CD14-positive monocyte (primary cell): ENCODE results near the gene OTULIN. TPM values are rescaled to one million over a fixed set of nuclear protein-coding genes. Genes with fewer than 3 reads are reported as not detected.

ENCODE experiments used
- DNase-seq, 3 donors: peaks; one replicate each; pipeline ENCODE4 v3.0.0-alpha.2; 2011 to 2022
- H2AFZ ChIP-seq: 2 replicates; pipeline ENCODE4 v1.6.0; 2012; ENCODE audit warnings: mild to moderate bottlenecking, low read depth, low read length, inconsistent platforms; ENCODE audit not compliant: insufficient read depth, poor library complexity, severe bottlenecking
- H3K27ac ChIP-seq, 2 donors: 1 replicate in 1 of 2; 2 replicates in 1 of 2; pipeline ENCODE4 v1.5.1; 2012 to 2013; ENCODE audit warnings: low read length in 2 of 2, control low read depth in 1 of 2, inconsistent platforms in 1 of 2, low read depth in 1 of 2, mild to moderate bottlenecking in 1 of 2
- H3K27me3 ChIP-seq, 2 donors: one replicate each; pipeline versions ENCODE4 v1.6.0 to v1.6.1; 2011 to 2013; ENCODE audit warnings: low read length in 2 of 2; ENCODE audit not compliant: control insufficient read depth in 2 of 2, insufficient read depth in 2 of 2
- H3K36me3 ChIP-seq, 2 donors: replicated peaks in 1 of 2; 1 replicate in 1 of 2; 2 replicates in 1 of 2; pipeline versions ENCODE4 v1.5.1 to v1.6.1; 2012 to 2013; ENCODE audit warnings: low read length in 2 of 2, control low read depth in 1 of 2, inconsistent platforms in 1 of 2, mild to moderate bottlenecking in 1 of 2; ENCODE audit not compliant: insufficient read depth in 2 of 2, control insufficient read depth in 1 of 2
- H3K4me1 ChIP-seq, 2 donors: 1 replicate in 1 of 2; 2 replicates in 1 of 2; pipeline versions ENCODE4 v1.5.1 to v1.6.1; 2012 to 2013; ENCODE audit warnings: low read length in 2 of 2, control low read depth in 1 of 2, inconsistent platforms in 1 of 2, mild to moderate bottlenecking in 1 of 2, moderate library complexity in 1 of 2; ENCODE audit not compliant: insufficient read depth in 2 of 2, control insufficient read depth in 1 of 2
- H3K4me2 ChIP-seq: replicated peaks from 2 replicates; pipeline ENCODE3; 2012; ENCODE audit warnings: low read length, moderate library complexity, mild to moderate bottlenecking; ENCODE audit not compliant: poor library complexity, severe bottlenecking; ENCODE audit errors: extremely low read depth
- H3K4me3 ChIP-seq, 3 experiments: fragments of 200-600 bp in 1 of 3; sonication (generic) in 1 of 3; replicated peaks in 1 of 3; 1 replicate in 2 of 3; 2 replicates in 1 of 3; pipeline ENCODE4 v1.5.1; 2011 to 2013; ENCODE audit warnings: low read length in 3 of 3, mild to moderate bottlenecking in 3 of 3, control low read depth in 2 of 3, low read depth in 2 of 3, inconsistent platforms in 1 of 3, moderate library complexity in 1 of 3
- H3K79me2 ChIP-seq: 2 replicates; pipeline ENCODE4 v1.6.0; 2012; ENCODE audit warnings: mild to moderate bottlenecking, control low read depth, inconsistent platforms, low read length, moderate library complexity; ENCODE audit not compliant: insufficient read depth
- H3K9ac ChIP-seq: 2 replicates; pipeline ENCODE4 v1.6.0; 2017; ENCODE audit warnings: low read length, mild to moderate bottlenecking; ENCODE audit not compliant: insufficient read depth, poor library complexity, severe bottlenecking
- H3K9me3 ChIP-seq, 2 donors: replicated peaks in 1 of 2; 1 replicate in 1 of 2; 2 replicates in 1 of 2; pipeline versions ENCODE4 v1.5.1 to v1.6.1; 2012 to 2013; ENCODE audit warnings: low read length in 2 of 2, control low read depth in 1 of 2; ENCODE audit not compliant: control insufficient read depth in 1 of 2, insufficient read depth in 1 of 2
- H4K20me1 ChIP-seq: 2 replicates; pipeline ENCODE4 v1.6.0; 2012; ENCODE audit warnings: mild to moderate bottlenecking, low read length, control low read depth, moderate library complexity; ENCODE audit not compliant: insufficient read depth
- H3K27ac Mint-ChIP-seq, 7 donors: one replicate each; pipeline ENCODE4 v1.8.0; 2020; ENCODE audit warnings: mild to moderate bottlenecking in 7 of 7, mixed read lengths in 7 of 7, moderate library complexity in 6 of 7, inconsistent platforms in 2 of 7
- H3K27me3 Mint-ChIP-seq, 3 donors: one replicate each; pipeline ENCODE4 v1.8.0; 2021 to 2022; ENCODE audit warnings: low read depth in 3 of 3, mild to moderate bottlenecking in 3 of 3, mixed read lengths in 3 of 3, moderate library complexity in 3 of 3, inconsistent platforms in 1 of 3
- H3K36me3 Mint-ChIP-seq, 2 donors: one replicate each; pipeline ENCODE4 v1.8.0; 2020; ENCODE audit warnings: mixed read lengths in 2 of 2, inconsistent platforms in 1 of 2, mild to moderate bottlenecking in 1 of 2
- H3K4me1 Mint-ChIP-seq: one replicate; pipeline ENCODE4 v1.8.0; 2020; ENCODE audit warnings: mild to moderate bottlenecking, mixed read lengths
- H3K4me3 Mint-ChIP-seq, 2 donors: one replicate each; pipeline ENCODE4 v1.8.0; 2020; ENCODE audit warnings: mild to moderate bottlenecking in 2 of 2, mixed read lengths in 2 of 2, moderate library complexity in 1 of 2
- H3K9me3 Mint-ChIP-seq, 7 donors: one replicate each; pipeline ENCODE4 v1.8.0; 2020 to 2022; ENCODE audit warnings: mixed read lengths in 7 of 7, mild to moderate bottlenecking in 6 of 7, moderate library complexity in 6 of 7, inconsistent platforms in 2 of 7
- CTCF ChIP-seq: fragments of 200-600 bp; IDR thresholded peaks from one replicate; pipeline ENCODE4 v1.8.0; 2022; ENCODE audit warnings: antibody characterized with exemption, mild to moderate bottlenecking
- WGBS: methylation state at CpG from one replicate; pipeline ENCODE4 v1.1.5; 2013; ENCODE audit warnings: missing lambda C conversion rate; ENCODE audit not compliant: insufficient coverage; 5-methylcytosine and 5-hydroxymethylcytosine counted together
- intact Hi-C, 2 donors: fragments of 100-400 bp; cut with micrococcal nuclease; formaldehyde crosslinking; loops; one replicate each; pipeline versions ENCODE4 v1.15.0 to v1.15.1; 2023
- polyA plus RNA-seq, 3 donors: library from polyadenylated mRNA; depleted of rRNA in 1 of 3; unstranded in 2 of 3; stranded (reverse) in 1 of 3; fragments of 300-500 nt in 2 of 3; fragments of >200 nt in 1 of 3; fragmentation: Illumina TruSeq in 2 of 3; gene quantifications; 1 replicate in 2 of 3; 2 replicates in 1 of 3; pipeline ENCODE4 v1.2.3, GENCODE V29; 2012 to 2021

OTULIN gene
- polyA plus RNA-seq, 3 donors: 13.7 to 14.2 (median 14.0) TPM

- WGBS: 77% methylated on average over 11 of the region's 11 CpGs
- Histone ChIP-seq H3K27me3 (no peaks in the 10 kb centered on the region), H3K9ac (no peak overlapping the region), H3K9me3 (peaks cover 0 to 9% of the 10 kb centered on the region in 2 donors), H3K36me3 (peaks cover 59 to 74% of the 10 kb centered on the region in 2 donors), H3K4me1 (no peaks in the 10 kb centered on the region), H3K27ac (peak overlapping the region in 1 of 2 donors; percentile 6), H2AFZ (no peak overlapping the region), H3K4me2 (no peak overlapping the region), H3K4me3 (no peak overlapping the region), H3K79me2 (no peaks in the 10 kb centered on the region), H4K20me1 (peaks cover 3% of the 10 kb centered on the region)
- H3K36me3 Mint-ChIP-seq: peaks cover 70 to 88% of the 10 kb centered on the region in 2 donors
- peak overlapping the region in 3 of 7 donors; percentile 22 to 73 (median 28) for H3K27ac Mint-ChIP-seq
- H3K4me1 Mint-ChIP-seq: peaks cover 13% of the 10 kb centered on the region
- intact Hi-C loops: no loop called here
- no peak overlapping the region for H3K4me3 Mint-ChIP-seq
- H3K9me3 Mint-ChIP-seq: peaks cover 0 to 13% (median 7%) of the 10 kb centered on the region in 7 donors
- no peaks in the 10 kb centered on the region for H3K27me3 Mint-ChIP-seq
- TF ChIP-seq CTCF: no peak
- DNase-seq: no peak
Observed at GRCh38 chr5:14712131-14712530, 47.6 kb downstream of the OTULIN start.

GRCh38 chr5:14712666-14713065 is 48.1 kb downstream of the OTULIN start:
- no peak overlapping the region for H3K27ac ChIP-seq
- no peak overlapping the region for H3K4me2 ChIP-seq
- H2AFZ ChIP-seq: no peak overlapping the region
- no peak for TF ChIP-seq CTCF
- no peaks in the 10 kb centered on the region for H3K27me3 ChIP-seq
- H3K4me3 Mint-ChIP-seq: no peak overlapping the region
- H3K27ac Mint-ChIP-seq: peak overlapping the region in 1 of 7 donors; percentile 73
- H3K4me1 ChIP-seq: no peaks in the 10 kb centered on the region
- H4K20me1 ChIP-seq: peaks cover 3% of the 10 kb centered on the region
- H3K27me3 Mint-ChIP-seq: peaks cover 0 to 2% (median 0%) of the 10 kb centered on the region in 3 donors
- peaks cover 0 to 13% (median 7%) of the 10 kb centered on the region in 7 donors for H3K9me3 Mint-ChIP-seq
- intact Hi-C loops: no loop called here
- no peak overlapping the region for H3K9ac ChIP-seq
- H3K36me3 ChIP-seq: peaks cover 53 to 68% of the 10 kb centered on the region in 2 donors
- H3K4me3 ChIP-seq: no peak overlapping the region
- H3K4me1 Mint-ChIP-seq: peaks cover 13% of the 10 kb centered on the region
- no peaks in the 10 kb centered on the region for H3K79me2 ChIP-seq
- DNase-seq: no peak
- peaks cover 0 to 9% of the 10 kb centered on the region in 2 donors for H3K9me3 ChIP-seq
- peaks cover 65 to 83% of the 10 kb centered on the region in 2 donors for H3K36me3 Mint-ChIP-seq
- 97% methylated on average over 15 of the region's 17 CpGs for WGBS
